Measurements from ENCODE around the gene SVOP. TPM values are rescaled to one million over a fixed set of nuclear protein-coding genes. Genes with fewer than 3 reads are reported as not detected.

The SVOP gene
- total RNA-seq, 3 donors from 2014 or later = not detected

DNA sequence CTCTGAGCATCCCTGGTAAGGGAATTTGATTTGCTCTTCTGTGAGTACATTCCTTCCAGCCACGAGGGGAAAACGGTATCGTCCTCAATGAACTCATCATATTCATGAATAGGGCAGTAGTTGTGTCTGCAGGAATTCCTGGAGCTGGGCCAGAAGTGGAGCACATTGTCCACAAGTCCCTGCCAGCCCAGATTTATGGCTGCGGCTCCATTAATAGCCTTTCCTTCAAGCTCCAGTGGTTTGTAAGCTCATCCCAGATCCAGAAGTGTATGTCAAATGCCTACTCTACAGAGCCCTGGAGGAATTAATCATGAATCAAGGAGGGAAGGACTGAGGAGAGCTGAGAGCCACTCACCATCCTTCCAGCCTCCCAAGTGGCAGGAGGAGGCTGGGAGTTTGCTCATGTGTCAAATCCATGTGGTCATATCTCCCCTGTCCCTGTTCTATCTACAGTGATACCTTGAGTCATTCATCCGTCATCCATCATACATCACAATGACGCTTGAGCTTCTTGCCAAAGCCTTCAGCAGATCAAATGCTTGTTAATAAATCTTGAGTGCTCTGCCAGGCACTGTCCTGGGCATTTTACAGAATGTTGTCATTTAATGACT, 65.5 kb downstream of the SVOP start:
- H3K4me1 ChIP-seq = peaks cover 0 to 7% of the 10 kb centered on the region in 2 donors
- intact Hi-C loops (cut with DNase I; ENCODE audit: low total_unique reads) = no loop called here

DNA sequence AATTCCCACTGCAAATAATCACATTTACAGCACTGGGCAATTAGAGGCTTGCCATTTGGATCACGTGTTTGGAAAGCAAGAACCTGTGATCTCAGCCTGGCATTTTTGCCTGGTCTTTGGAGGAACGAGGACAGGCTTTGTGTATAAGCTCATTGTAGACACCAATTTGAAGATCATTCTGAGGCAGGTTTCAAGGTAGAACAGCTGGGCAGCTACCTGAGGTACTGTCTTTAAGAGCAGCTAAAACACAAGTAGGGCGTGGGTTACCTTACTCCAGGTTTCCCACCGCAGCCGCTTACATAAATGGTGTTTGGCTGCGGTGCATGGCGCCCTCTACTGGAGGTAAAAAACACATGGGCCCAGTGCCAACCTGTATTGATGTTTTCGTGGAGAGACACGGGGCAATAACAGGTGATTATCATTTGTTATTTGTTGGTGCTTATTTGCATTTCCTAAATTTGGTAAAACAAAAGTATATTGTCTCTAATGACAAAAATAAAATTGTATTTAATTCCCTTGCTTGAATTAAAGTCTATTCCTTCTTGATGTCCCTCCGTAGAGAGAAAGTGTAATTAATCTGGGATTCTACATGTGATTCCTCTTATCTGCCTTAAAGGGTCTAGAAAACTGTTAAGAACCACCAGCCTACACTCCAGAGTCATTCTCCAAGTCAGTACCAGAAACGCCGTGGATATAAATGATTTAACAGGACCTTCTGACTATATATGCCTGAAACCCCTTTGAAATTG, 69.7 kb downstream of the SVOP start:
- H3K27ac ChIP-seq = peak overlapping the region in 1 of 2 donors; percentile 42
- peaks cover 5 to 11% of the 10 kb centered on the region in 2 donors for H3K9me3 ChIP-seq
- no peaks in the 10 kb centered on the region for H3K27me3 ChIP-seq
- intact Hi-C loops (cut with DNase I; ENCODE audit: low total_unique reads) = no loop called here
- H3K4me1 ChIP-seq = peaks cover 0 to 7% of the 10 kb centered on the region in 2 donors
- no peaks in the 10 kb centered on the region for H3K36me3 ChIP-seq
- peak; percentile 76 for DNase-seq (ENCODE audit: low spot score in 2 of 2)
- TF ChIP-seq POLR2A (IDR thresholded peaks at IDR 0.05) (no peak), POLR2AphosphoS5 (IDR thresholded peaks at IDR 0.05) (peak; percentile 61 to 67 (median 62))
- TF ChIP-seq, protein P1, sequence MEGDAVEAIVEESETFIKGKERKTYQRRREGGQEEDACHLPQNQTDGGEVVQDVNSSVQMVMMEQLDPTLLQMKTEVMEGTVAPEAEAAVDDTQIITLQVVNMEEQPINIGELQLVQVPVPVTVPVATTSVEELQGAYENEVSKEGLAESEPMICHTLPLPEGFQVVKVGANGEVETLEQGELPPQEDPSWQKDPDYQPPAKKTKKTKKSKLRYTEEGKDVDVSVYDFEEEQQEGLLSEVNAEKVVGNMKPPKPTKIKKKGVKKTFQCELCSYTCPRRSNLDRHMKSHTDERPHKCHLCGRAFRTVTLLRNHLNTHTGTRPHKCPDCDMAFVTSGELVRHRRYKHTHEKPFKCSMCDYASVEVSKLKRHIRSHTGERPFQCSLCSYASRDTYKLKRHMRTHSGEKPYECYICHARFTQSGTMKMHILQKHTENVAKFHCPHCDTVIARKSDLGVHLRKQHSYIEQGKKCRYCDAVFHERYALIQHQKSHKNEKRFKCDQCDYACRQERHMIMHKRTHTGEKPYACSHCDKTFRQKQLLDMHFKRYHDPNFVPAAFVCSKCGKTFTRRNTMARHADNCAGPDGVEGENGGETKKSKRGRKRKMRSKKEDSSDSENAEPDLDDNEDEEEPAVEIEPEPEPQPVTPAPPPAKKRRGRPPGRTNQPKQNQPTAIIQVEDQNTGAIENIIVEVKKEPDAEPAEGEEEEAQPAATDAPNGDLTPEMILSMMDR (IDR thresholded peaks at IDR 0.05) = peak; percentile 41 to 88 (median 79)
- H3K4me3 ChIP-seq = peak overlapping the region in 1 of 3 donors; percentile 1

More for the DNA sequence above, 65.5 kb downstream of the SVOP start:
- no peak overlapping the region for H3K27ac ChIP-seq
- H3K4me3 ChIP-seq = no peak overlapping the region
- no peak for DNase-seq (ENCODE audit: low spot score in 2 of 2)
- H3K27me3 ChIP-seq = no peaks in the 10 kb centered on the region
- no peaks in the 10 kb centered on the region for H3K9me3 ChIP-seq
- TF ChIP-seq POLR2AphosphoS5 (IDR thresholded peaks at IDR 0.05) (no peak), POLR2A (IDR thresholded peaks at IDR 0.05) (no peak)
- TF ChIP-seq, protein P1 (IDR thresholded peaks at IDR 0.05) = no peak
- H3K36me3 ChIP-seq = no peaks in the 10 kb centered on the region

DNA sequence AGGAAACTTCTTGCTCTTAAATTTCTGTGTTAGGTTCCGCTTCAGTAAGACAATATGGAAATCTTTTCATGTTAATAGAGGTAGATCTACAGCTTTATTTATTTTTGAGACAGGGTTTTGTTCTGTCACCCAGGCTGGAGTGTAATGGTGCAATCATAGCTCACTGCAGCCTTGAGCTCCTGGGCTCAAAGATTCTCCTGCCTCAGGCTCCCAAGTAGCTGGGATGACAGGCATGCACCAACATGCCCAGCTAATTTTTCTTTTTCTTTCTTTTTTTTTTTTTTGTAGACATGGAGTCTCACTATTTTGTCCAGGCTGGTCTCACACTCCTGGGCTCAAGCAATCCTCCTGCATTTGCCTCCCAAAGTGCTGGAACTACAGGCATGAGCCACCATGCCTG, 70.9 kb downstream of the SVOP start:
- intact Hi-C loops (cut with DNase I; ENCODE audit: low total_unique reads) = no loop called here
- H3K4me1 ChIP-seq = peaks cover 0 to 7% of the 10 kb centered on the region in 2 donors
- no peak overlapping the region for H3K4me3 ChIP-seq
- no peaks in the 10 kb centered on the region for H3K27me3 ChIP-seq
- no peaks in the 10 kb centered on the region for H3K36me3 ChIP-seq
- H3K27ac ChIP-seq = no peak overlapping the region
- peaks cover 5 to 11% of the 10 kb centered on the region in 2 donors for H3K9me3 ChIP-seq
- TF ChIP-seq, protein P1 (IDR thresholded peaks at IDR 0.05) = no peak
- no peak for TF ChIP-seq POLR2AphosphoS5 (IDR thresholded peaks at IDR 0.05)
- no peak for TF ChIP-seq POLR2A (IDR thresholded peaks at IDR 0.05)
- no peak for DNase-seq (ENCODE audit: low spot score in 2 of 2)

DNA sequence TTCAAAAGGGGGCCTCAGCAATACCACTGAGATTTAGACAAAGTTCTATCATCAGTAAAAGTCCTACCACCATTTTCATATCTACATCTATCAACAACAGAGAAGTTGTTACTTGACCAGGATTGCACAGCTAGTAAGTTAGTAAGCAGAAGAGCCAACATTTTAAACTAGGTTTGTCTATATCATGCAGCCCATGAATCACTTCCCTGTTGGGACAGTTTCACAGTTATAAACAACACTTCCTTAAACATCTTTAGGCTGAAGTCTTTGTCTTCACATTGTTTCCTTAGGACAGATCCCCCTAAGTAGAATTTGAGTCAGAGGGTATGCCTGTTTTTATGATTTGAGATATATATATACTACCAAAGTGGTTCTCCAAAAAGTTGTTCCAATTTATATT, 72.5 kb downstream of the SVOP start:
- Histone ChIP-seq H3K27me3 (no peaks in the 10 kb centered on the region), H3K4me1 (peaks cover 0 to 7% of the 10 kb centered on the region in 2 donors), H3K9me3 (peaks cover 5 to 11% of the 10 kb centered on the region in 2 donors), H3K36me3 (no peaks in the 10 kb centered on the region), H3K4me3 (no peak overlapping the region), H3K27ac (no peak overlapping the region)
- intact Hi-C loops (cut with DNase I; ENCODE audit: low total_unique reads) = no loop called here
- DNase-seq (ENCODE audit: low spot score in 2 of 2) = no peak
- TF ChIP-seq, protein P1 (IDR thresholded peaks at IDR 0.05) = no peak
- no peak for TF ChIP-seq POLR2AphosphoS5 (IDR thresholded peaks at IDR 0.05)
- TF ChIP-seq POLR2A (IDR thresholded peaks at IDR 0.05) = no peak

DNA sequence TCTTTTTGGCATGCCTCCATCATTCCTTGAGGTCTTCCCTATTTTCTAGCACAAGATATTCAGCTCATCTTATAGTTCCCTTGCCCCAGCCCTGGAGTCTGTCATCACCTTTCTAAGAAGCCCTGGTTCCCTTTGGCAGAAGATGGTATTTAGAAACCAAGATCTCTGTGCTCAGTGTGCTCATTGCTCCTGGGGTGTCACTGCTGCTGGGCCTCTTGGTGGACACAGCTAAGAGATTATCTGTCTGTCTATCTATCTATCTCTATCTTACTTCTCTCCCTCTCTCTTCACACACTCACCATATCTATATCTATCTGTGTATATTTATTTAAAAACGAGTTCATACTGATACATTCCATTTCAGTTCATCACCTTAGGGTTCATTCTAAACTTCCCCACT, 73.8 kb downstream of the SVOP start:
- intact Hi-C loops (cut with DNase I; ENCODE audit: low total_unique reads) = no loop called here
- DNase-seq (ENCODE audit: low spot score in 2 of 2) = no peak
- H3K9me3 ChIP-seq = peaks cover 5 to 11% of the 10 kb centered on the region in 2 donors
- no peak overlapping the region for H3K4me3 ChIP-seq
- TF ChIP-seq, protein P1 (IDR thresholded peaks at IDR 0.05) = no peak
- TF ChIP-seq POLR2AphosphoS5 (IDR thresholded peaks at IDR 0.05) (no peak), POLR2A (IDR thresholded peaks at IDR 0.05) (no peak)
- H3K27ac ChIP-seq = no peak overlapping the region
- peaks cover 0 to 7% of the 10 kb centered on the region in 2 donors for H3K4me1 ChIP-seq
- no peaks in the 10 kb centered on the region for H3K27me3 ChIP-seq
- no peaks in the 10 kb centered on the region for H3K36me3 ChIP-seq

All from breast epithelium (tissue), 4 donors.